22Rv1 (cell line): ENCODE data around the gene DPRX.
"Not testable (repeated sequence)": the region's sequence is repeated elsewhere in the genome, so short reads cannot be mapped to it uniquely, and the experiment has no call there.

Source experiments
- H3K27ac ChIP-seq: fragments of 450-650 bp; 2 replicates; pipeline ENCODE4 v1.5.1; 2017
- CTCF ChIP-seq: fragments of 450-650 bp; IDR thresholded peaks from 2 replicates; pipeline ENCODE4 v1.5.1; 2017; ENCODE audit warnings: mild to moderate bottlenecking
- ZFX ChIP-seq: fragments of 450-650 bp; IDR thresholded peaks from 2 replicates; pipeline ENCODE4 v1.6.1; 2017; ENCODE audit warnings: antibody characterized with exemption, borderline replicate concordance

DPRX gene

GRCh38 chr19:53664760-53665159 lies 33.0 kb downstream of the DPRX start:
- TF ChIP-seq ZFX (no peak), CTCF (no peak)
- H3K27ac ChIP-seq, result no peak overlapping the region

GRCh38 chr19:53666331-53666730 lies 34.5 kb downstream of the DPRX start:
- not testable (repeated sequence) for H3K27ac ChIP-seq

- not testable (repeated sequence) for H3K27ac ChIP-seq
Measured at GRCh38 chr19:53668804-53669203, 37.0 kb downstream of the DPRX start.

- no peak for TF ChIP-seq CTCF
- TF ChIP-seq ZFX, result no peak
- H3K27ac ChIP-seq, result no peak overlapping the region
Measured at GRCh38 chr19:53670345-53670744, 38.5 kb downstream of the DPRX start.

GRCh38 chr19:53671663-53672062 lies 39.9 kb downstream of the DPRX start:
- no peak overlapping the region for H3K27ac ChIP-seq
- TF ChIP-seq CTCF, result no peak
